SKM-1 treated with dmso at 0.1 percent for 144 hours (cell line): ENCODE measurements around the gene NKX6-2.

Experiments used
- DNase-seq: peaks from one replicate; lab custom pipeline; 2025; ENCODE audit not compliant: unreplicated experiment; lab: John Stamatoyannopoulos, UW

The NKX6-2 gene

DNA sequence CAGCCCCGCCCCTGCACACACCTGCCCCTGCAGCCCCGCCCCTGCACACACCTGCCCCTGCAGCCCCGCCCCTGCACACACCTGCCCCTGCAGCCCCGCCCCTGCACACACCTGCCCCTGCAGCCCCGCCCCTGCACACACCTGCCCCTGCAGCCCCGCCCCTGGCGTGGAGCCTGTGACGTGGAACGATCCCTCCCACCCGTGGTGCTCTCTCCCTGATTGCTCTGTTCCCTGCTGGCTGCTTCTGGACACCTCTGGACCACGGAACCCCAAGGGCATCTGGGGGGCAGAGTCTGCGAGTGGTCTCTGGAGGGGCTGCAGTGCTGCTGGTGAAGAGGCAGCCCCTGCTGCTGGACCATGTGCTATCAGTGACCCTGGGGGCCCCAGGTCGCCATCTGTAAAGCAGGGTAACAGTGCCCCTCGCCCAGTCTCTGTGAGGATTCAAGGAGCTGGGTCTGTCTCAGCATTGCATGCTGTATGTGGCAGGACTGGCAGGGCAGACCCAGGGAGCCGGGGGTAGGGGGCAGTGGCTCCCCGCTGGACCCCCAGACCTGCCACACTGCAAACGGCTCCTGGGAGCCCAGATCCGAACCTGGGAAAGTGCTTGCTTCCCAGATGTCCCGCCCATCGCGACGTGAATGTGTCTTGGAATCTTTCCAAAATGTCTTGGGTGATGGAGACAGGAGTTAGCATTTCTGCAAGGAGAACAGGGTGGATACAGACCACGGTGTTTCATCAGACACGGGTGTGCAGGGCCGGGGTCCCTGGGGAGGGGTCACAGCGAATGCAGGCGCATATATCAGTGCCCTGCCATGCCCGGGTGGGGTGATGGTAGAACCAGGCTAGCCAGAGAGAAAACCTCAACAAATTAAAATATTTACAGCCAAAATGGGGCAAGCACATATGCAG, 27.9 kb upstream of the NKX6-2 start:
- no peak for DNase-seq

DNA sequence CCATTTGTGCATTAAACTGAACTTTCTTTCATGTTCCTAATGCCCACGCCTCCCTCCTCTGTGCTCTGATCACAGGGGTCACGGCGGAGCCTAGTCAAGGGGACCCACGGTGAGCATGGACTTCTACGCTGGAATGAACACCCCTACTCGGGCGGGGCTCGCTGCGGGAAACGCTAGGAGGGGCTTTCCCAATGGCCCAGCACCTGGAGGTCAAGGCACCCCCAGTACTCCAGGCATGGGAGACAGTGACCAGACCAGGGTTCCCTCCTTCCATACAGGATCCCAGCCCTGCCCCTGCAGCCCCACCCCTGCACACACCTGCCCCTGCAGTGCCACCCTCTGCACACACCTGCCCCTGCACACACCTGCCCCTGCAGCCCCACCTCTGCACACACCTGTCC, 27.1 kb upstream of the NKX6-2 start:
- DNase-seq = no peak

DNA sequence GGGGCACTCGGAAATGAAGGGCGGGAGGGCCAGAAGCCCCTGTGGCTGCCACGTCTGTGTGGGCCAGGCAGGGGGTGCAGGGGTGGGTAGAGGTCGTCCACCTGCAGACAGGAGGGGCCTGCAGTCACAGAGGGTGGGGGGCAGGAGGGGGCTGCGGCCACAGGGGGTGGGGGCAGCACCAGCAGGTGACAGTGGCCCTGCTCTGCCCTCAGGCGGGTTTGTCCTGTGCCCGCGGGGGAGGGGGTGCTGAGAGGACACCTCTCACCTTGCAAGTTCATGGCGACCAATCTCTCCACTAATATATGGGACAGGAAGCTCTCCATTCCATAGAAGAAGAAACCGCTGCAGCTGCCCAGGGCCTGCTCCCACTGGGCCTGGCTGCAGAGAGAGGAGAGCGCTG, 26.6 kb upstream of the NKX6-2 start:
- DNase-seq = no peak

DNA sequence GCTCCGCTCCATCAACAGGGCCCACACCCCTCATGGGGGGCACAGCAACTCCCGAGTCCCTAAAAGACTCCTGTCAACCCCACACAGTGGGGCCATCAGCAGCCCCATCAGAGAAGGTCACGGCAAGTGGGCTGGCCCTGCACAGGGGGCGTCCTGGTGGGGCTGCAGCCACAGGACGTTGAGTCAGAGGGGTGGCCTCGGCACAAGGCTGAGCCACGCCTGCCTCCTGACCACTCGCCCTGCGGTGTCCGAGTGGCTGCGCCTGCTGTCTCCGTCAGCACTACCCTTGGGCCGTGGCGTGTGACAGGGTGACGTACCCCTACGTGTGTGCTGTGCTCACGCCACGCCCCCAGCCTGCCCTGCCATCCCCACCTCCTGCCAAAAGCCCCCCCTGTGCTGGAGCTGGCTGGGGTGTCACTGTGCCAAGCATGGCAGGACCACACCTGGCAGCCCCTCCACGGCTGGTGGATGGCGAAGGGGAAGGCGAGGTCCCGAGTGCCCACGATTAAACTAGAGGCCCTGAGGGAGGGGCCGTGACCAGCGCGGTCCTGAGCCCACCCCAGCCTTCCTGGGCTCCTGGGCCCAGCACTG, 26.0 kb upstream of the NKX6-2 start:
- DNase-seq = no peak

DNA sequence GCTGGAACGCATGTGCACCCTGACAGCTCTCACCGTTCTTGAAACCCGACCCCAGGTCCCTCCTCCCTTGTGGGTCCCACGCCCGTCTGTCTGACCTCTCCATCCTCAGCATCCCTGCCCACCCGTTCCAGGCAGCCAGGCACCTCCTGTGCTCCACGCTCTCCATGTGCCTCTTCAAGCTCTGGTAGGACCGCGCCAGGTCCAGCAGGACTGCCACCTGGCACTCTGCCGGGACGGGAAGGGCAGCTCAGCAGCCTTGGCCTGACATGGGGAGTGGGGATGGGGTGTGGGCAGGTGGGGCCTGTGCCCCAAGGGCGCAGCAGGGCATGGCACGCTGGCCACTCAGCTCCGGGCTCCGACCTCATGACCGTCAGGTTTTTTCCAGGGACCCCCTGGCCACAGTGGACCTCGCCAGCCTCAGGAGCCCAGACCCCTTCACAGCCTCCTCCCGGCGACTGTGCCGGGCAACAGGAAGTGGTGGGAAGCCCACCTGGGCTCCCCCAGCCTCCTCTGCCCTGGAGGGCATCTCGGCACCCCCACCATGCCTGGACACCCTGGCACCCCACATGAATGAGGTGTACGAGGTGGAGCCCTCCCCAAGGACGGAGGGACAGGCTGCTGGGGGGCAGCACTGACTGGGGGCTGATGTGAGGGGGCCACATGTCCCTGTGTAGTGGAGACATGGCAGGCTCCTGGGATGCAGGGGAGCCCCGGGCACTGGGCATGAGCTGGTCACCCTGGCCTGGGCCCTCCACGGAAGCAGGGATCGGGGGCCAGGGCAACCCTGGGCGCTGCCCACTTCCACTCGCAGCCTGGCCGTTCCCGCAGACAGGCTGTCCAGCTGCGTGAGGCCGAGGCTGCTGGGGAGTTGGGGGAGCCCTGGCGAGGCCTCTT, 25.1 kb upstream of the NKX6-2 start:
- DNase-seq = no peak

DNA sequence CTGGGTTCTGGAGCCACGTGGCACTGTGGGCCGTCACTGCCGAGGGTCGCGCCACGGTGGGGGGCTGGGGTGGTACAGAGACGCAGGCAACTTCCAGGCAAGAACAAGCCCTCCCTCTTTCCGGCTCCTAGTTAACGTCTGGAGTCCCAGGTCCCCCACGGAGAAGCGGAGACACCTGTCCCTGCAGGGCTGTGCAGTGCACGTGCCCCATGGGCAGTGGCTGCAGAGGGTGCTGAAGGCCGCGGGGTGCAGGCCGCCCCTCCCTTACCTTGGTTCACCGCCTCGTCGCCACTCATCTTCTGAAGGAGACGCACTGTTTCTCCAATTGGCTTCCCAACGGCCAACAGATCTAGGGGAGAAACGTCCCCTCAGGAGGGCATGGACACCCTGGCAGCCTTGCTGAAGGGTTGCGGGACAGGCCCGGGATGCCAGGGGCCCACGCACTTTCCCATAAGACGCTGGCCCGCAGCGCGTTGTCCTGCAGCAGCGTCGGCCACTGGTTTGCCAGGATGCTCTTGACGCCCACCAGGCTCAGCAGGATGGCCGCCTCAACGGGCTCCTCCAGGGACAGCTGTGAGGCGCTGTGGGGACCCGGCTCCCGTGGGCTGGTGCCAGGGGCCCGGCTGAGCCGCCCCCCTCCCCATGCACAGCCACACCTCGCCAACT, 24.3 kb upstream of the NKX6-2 start:
- DNase-seq = no peak

DNA sequence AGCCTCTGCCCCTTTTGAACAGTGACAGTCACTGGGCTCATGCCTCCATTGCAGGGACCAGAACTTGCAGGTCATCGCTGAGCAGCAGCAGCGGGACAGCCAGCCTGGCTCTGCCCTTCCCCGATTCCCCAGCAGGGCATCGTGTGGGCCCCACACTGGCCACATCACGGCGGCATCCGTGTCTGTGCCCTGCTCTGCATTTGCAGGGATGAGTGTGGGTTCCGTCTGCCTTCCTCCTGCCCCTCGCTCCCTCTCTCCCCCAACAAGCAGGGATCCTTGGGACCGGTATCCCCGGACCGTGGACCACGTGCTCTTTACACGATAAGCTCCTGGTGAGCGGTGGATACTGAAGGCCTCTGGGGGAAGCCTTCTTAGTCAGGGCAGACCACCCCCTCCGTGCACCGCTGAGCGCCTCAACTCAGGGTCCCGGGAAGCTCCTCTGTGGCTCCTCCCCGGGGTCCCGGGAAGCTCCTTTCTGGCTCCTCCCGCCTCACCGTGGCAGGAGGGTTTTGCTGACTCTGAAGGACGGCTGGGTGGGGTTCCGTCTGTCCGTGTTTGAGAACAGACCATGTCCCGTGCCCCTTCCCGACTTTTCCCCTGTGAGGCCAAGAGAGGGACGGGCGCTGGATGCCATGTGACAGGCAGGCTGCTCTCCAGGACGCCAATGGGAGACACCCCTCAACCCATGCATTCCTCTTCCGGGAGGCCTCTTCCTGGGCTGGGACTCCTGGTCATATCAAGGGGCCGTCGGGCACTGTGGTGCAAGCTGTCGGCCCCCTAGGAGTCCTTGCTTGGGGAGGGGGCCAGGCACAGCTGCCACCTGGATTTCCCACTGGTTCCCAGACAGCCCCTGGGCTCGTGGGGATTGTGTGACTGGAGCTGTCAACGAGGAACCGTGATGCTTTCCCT, 23.5 kb upstream of the NKX6-2 start:
- no peak for DNase-seq

DNA sequence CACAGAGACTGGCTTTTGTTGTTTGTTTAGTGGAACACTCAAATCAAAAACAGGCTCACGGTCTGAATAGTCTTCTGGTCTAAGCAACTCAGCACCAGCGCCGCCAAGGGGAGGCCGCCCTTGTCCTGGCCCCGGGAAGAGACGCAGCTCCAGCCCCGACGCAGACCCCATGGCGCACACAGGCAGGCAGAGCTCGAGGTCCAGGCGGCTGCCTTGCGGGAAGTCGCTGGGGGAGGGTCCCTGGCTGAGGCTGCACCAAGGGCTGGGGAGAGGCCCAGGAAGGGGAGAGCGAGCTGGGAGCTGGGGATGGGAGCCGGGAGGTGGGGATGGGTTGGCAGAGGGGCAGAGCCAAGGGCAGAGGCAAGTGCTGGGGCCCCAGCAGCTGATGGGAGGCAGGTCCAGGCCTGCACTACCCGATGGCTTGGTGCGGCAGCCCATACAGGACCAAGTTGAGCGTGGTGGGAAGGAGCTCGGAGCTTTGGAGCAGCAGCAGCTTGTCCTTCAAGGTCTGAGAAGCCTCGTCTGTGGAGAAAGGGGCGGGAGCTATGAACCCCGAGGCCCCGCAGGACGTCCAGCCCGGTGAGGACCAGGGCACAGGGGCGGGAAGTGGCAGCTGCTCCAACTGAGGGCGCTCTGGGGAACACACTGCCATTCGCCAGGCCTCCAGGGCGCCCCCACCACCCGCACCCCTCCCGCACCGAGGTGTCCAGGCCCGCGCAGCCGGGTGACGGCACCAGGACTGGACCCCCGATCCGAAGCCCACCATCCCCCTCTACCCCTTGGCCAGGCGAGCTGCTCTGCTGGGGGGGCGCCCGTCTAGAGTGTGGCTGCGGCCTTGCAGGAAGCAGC, 22.7 kb upstream of the NKX6-2 start:
- no peak for DNase-seq

DNA sequence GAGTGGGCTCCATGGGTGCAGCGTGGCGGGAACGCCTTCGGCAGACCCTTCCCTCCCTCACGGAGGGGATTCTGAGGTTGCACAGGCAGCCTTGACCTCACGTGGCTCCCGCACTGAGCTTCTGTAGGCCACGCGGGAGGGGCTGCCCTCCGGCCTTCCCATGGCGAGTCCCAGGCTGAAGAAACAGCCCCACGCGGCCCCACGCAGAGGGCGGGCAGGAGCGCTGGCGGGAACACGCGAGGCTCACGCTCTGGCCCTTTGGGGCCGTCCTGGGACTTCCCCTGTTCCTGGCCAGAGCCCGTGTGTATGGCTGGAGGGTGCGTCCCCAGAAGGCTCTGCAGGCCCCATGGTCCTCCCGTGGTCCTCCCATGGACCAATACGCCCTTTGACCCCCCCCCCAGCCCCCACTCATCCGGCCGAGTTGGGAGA, 21.7 kb upstream of the NKX6-2 start:
- DNase-seq = no peak

DNA sequence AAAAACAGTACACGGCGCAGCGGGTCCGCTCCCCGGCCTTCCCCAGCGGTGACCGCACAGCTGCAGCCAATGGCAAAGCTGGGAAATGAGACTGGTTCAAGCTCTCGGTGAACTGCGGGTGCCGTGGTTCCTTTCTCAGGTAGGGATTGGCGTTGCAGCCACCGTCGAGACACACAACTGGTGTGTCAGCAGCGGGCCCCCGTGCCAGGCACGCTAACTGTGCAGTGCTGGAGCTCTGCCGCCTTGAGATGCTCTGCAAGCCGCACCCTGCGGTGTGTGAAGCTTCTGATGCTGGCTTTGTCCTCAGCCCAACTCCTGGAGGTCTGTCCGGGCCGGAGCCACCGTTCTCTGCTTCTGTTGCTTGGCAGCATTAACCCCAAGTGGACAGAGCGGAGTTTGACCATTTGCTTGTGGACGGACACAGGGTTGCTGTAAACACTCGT, 20.6 kb upstream of the NKX6-2 start:
- no peak for DNase-seq

DNA sequence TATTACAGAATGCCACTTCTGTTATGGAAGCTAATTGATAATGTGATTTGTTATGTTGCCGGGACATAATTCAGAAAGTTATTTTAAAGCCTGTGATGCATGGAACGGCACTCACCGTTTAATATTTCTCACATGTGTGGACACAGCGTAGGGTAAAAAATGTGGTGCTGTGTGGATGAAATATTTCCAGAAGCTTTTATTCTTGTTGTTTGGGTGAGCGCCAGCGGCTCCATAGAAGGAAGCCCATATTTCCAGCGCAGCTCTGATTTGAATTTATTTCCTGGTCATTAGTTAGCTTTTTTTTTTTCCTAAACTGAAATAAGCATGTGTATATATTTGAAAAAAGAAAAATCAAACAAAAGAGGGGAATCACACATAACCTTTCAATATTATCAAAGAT, 20.2 kb upstream of the NKX6-2 start:
- DNase-seq = no peak

DNA sequence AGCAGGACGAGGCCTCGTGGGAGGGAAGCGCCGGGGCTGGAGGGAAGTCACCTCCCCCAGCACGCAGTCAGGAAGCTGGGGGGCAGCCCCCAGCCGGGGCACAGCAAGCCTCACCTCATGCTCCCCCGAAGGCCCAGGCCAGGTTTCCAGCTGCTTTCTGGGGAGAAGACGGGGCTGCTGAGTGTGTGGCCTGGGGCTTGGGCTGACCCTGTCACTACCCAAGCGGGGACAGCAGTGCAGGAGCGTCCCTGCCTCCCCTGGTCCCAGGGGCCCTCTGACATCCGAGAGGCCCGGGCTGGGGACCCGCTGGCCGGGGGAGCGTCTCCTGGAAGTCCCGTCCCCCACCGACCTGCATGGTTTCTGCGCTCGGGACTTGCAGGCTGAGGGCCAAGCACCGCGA, 19.7 kb upstream of the NKX6-2 start:
- no peak for DNase-seq

DNA sequence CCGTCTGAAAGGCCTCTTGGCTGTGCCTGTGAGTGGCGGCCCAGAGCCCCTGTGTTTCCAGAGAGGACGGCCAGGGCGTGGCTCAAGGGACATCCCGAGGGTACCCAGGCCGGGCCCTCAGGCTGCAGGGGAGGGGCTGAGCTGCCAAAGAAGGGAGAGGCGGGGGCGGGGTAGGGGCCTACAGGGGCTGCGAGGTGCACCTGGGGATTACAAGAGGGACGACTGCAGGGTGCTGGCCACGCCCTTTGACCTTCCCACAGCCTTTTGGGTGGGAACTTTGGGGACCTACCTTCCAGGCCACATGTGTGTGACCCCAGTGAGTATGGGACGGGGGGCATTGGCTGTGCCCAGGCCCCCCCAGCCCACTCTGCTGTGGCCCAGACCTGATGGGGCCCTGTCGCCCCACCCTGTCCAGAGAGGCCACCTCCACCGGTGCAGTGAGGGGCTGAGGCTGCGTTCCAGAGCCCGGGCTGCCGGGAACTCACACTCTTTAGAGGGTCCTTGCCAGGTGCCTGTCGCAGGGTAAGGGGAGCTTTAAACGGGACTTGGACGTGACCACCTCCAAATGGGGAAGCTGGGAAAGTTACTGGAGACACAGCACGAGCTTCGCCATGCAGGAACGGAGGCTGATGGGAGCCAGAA, 19.0 kb upstream of the NKX6-2 start:
- no peak for DNase-seq

DNA sequence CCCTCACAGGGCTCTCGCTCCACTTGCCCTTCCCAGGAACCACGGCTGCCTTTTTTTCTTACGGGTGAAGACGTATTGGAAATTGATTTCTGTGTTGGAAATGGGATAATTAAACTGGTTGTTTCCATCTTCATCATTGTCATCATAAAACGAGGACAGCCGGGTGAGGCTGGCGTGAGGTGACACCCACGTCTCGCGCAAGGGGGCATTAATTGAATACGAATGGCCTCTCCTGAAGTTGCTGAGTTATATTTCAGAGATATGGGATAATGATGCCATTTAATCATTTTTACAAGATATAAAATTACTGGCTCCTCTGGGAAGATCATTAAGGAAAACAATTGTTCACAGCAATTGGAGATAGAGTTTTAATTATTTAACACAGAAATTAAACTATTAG, 18.3 kb upstream of the NKX6-2 start:
- no peak for DNase-seq

DNA sequence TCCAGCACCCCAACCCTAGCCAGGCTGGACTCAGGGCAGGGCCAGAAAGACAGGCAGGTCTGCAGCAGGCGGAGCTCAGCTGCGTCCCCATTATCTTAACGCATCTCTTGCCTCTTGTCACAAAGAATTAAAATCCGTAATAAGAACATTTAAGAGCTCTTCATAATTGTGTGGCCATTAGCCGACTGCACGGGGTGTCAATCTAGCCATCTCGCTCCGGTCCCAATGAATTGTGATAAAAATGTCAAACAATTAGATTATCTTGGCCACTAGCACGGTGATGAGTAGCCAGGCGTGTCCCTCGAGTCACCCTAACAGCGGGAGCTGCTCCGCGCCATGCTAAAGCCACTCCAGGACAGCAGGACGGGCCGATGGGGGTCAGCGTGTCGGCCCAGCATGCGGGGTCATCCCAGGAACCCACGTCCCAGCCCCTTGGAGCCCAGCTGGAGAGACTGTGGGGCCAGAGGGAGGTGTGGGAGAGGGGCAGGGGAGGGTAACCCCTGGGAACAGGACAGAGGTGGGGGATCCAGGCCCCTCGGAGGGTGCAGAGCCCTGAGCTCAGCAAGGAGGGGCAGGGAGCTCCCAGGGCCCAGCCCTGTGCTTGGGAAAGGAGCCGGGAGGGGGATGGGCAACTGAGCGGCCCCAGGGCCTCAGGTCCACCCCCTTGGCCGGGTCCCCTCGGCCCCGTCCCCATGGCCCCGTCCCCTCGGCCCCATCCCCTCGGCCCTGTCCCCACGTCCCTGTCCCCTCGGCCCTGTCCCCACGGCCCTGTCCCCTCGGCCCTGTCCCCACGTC, 17.7 kb upstream of the NKX6-2 start:
- no peak for DNase-seq

DNA sequence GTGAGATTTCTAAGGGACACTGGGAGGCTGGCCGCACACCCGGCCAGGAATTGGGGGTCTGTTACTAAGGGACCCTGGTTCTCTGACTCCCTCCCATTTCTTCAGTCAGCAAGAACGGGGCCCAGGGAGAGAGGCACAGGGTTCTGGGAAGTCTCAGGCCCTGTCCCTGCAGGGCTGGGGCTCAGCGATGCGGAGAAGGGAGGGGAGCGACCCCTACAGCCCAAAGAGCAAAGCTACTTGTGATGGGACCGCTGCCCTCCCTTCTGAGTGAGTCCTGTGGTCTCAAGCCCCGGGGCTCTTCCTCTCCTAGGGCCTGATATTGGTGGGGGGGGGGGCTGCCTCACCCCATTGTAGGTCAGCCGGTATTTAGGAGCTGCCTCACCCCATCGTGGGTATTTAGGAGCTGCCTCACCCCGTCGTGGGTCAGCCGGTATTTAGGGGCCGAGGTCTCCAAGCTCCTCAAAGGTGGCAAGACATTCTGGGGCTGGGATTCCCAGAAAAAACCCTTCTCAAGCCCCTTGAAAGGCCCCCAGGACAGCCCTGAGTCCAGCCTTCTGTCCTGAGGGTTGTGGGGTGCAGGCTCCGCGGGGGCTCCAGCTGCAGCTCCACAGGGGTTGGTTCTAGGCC, 16.9 kb upstream of the NKX6-2 start:
- no peak for DNase-seq

DNA sequence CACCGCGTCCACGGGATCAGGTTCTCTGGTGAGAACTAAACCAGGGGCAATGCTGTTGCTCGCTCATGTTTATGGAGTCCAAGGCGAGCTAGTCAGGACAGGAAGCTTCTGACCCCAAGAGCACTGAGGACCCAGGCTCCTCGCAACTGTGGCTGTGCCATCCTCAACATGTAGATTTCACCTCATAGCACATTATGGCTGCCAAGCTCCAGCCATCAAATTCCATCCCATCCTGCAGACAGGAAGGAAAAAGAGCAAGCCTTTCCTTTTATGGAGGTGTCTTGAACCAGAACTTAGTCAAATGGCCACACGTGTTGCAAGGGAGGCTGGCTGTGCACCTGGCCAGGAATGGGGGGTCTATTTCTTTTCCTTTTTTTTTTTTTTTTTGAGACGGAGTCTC, 16.1 kb upstream of the NKX6-2 start:
- no peak for DNase-seq
